ENCODE results near the gene HEBP1.
"Not testable (repeated sequence)": the region's sequence is repeated elsewhere in the genome, so short reads cannot be mapped to it uniquely, and the experiment has no call there.

Gene HEBP1, protein sequence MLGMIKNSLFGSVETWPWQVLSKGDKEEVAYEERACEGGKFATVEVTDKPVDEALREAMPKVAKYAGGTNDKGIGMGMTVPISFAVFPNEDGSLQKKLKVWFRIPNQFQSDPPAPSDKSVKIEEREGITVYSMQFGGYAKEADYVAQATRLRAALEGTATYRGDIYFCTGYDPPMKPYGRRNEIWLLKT

GRCh38 chr12:12999959-13000615, at the start of gene HEBP1:
Gene HEBP1, minus strand, starts transcription at chr12:13000265. Its CDS starts 151 bp downstream, at chr12:13000114.
- DNase-seq, result peak; percentile 38

GRCh38 chr12:13049816-13050215, 49.8 kb upstream of the HEBP1 start:
- DNase-seq, result no peak

DNA sequence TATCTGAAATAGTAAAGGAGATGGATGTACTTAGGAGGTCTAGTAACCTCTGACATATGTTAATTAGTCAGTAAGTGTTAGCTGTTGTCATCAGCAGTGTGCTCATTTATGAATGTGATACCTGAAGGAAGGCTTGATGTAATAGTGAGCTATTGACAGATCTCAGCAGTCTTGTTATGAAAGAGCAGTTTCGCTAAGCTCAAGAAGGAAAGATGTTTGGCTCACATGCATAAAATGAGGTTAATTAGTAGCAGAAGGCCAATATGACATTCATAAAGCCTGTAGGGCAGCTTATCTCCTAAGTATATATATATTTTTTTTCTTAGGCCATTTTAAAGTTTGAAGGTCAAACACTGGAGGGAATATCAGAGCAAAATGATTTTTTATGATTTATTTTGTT, 46.9 kb upstream of the HEBP1 start:
- DNase-seq, result no peak

GRCh38 chr12:13045816-13046215, 45.8 kb upstream of the HEBP1 start:
- no peak for DNase-seq

- no peak for DNase-seq
Observed at GRCh38 chr12:13044906-13045299, 44.8 kb upstream of the HEBP1 start.

- no peak for DNase-seq
Observed at GRCh38 chr12:13044002-13044905, 44.2 kb upstream of the HEBP1 start, which contains the start of gene FAM234B. Gene FAM234B, plus strand, starts transcription at chr12:13044381. Its CDS starts 23 bp downstream, at chr12:13044404.

- DNase-seq, result no peak
Observed at GRCh38 chr12:13042666-13043230, 42.7 kb upstream of the HEBP1 start.

DNA sequence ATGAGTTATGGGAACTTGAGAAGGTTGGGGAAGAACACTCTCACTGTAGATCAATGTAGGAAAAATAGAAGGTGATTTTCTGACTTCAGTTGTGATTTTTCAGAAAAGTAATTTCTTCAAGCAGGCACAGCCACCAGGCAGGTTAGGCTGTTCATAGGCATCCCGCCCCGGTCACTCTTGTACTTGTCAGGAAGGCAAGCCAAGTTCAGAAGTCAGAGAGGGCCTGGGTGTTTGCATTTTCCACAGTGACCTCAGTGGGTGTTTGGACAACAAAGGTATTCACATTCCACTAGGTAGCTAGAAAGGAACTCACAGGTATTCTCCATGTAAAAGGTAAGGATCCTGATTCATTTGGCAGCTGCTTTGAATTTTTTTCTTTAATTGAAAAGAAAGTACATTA, 41.2 kb upstream of the HEBP1 start:
- DNase-seq, result no peak

DNA sequence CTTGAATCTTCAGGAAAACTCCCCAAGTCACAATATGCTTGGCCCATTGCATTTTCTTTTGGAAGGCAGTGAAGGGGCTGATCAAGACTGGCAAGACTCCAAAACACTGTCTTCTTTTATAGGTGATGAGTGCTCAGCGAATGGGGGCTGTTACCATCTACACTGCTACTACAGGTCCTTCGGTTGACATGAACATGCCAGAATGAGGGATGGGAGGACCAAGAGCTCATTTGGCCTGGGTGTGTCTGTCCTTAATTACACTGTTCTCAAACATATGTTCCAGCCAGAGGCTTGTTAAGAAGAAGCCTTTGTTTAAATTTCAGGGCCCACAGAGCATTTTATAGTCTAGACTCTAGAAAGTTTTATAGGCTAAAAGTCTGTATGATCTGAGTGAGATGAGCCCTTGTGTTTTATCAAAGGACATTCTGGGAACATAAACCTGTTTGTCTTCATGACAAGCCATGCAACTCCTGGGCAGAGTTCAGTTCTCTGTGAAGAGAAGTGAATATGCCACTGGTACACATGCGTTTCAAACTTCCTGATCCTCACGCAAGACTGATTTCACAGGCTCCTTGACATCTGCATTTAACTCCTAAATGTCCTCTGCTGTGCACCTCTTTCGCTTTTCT, 39.4 kb upstream of the HEBP1 start:
- no peak for DNase-seq

DNA sequence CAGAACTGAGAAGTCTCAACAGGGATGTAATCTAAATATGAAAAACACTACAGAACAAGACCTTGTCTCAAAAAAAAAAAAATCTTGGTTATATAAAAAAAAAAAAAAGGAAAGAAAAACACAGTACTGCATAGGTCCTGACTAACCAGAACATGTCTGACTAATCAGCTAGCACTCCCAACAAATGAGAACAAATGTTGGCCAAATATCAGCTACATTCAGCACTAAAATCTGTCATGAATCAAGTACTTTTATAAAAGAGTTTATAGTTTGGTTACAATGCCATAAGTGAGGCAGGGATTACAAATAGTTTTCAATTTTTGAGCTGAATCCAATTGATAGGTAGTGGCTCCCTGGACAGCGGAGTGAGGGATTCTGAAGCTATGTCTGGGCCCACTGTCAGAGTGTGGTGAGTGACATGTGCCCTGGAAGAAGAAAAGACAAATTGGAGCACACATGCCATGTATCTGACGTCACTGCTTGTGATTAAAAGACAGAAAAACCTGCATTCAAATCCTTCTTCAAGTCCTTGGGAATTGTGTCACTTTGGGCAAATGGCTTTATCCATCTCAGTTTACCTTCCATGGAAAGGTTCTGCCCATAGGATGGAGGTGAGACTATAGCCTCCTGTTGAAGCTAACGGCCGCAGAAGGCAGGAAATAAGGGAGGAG, 38.6 kb upstream of the HEBP1 start:
- DNase-seq, result no peak

DNA sequence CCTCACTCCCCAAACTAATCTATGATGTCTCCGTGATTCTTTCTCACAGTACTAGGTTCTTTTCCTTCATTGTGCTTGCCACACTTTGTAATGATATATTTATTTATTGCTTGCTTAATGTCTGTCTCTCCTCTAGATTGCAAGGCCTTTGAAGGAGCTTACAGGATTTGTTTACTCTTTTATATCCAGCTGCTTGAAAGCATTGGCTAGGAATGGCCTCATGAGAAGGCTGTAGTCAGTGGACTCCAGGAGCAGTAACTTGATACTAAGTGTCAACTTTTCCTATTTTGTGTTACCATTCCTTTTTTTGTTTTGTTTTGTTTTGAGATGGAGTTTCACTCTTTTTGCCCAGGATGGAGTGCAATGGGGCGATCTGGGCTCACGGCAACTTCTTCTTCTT, 36.8 kb upstream of the HEBP1 start:
- no peak for DNase-seq

DNA sequence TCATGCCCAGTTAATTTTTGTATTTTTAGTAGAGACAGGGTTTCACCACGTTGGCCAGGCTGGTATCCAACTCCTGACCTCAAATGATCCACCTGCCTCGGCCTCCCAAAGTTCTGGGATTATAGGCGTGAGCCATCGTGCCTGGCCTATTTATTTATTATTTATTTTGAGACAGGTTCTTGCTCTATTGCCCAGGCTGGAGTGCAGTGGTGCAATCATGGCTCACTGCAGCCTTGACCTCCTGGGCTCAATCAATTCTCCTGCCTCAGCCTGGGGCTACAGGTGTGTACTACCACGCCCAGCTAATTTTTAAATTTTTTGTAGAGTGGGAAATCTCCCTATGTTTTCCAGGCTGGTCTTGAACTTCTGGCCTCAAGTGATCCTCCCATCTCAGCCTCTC, 35.3 kb upstream of the HEBP1 start:
- DNase-seq, result not testable (repeated sequence)

DNA sequence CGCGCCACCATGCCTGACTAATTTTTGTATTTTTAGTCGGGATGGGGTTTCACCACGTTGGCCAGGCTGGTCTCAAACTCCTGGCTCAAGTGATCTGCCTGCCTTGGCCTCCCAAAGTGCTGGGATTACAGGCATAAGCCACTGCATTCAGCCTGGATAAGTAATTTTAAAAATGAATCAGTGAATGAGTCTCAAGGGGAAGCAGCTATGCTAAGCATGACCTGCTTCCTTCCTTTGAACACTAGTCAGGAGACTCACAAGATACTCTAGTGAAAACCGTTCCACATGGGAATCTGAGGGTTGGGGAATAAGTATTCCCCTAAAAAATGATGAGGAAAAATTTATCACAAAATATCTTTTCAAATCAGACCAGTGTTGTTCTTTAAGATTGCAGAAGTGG, 33.4 kb upstream of the HEBP1 start:
- no peak for DNase-seq

- no peak for DNase-seq
Observed at GRCh38 chr12:13032164-13032563, 32.1 kb upstream of the HEBP1 start.

- DNase-seq, result no peak
Observed at GRCh38 chr12:13030541-13031291, 30.7 kb upstream of the HEBP1 start.

DNA sequence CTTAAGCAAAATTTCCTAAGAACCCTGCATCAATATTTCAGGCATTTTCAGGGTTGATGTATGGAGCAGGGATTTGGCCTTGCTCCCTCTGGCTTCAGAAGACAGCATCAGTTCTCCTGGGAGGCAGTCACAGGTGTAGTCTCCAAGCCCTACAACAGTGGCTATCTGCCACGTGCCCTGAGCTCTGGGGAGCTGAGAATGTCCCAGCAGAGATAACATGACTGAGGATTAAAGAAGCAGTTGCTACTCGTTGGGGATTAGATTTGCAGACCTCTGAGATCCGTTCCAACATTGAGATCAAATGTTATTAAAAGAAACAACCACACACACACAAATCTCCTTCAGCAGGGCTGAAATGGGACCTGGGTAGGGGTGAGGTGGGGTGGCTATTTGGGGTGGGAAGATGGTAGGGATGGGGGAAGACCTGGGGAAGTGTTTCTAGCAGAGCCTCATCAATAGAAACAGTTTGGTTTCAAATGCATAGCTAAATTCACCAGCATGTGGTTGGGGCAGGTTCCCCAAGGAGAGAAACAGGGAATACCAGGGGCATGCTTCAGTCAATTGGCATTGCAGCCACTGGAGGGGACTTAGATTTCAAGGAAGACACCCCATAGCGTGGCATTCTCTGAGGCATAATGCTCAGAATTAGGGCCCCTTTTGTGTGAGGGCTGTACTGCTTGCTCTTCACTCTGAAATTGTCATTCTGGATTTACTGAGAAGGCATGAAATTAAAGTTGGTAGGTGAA, 28.9 kb upstream of the HEBP1 start:
- DNase-seq, result no peak

GRCh38 chr12:13027508-13027907, 27.4 kb upstream of the HEBP1 start:
- DNase-seq, result no peak

DNA sequence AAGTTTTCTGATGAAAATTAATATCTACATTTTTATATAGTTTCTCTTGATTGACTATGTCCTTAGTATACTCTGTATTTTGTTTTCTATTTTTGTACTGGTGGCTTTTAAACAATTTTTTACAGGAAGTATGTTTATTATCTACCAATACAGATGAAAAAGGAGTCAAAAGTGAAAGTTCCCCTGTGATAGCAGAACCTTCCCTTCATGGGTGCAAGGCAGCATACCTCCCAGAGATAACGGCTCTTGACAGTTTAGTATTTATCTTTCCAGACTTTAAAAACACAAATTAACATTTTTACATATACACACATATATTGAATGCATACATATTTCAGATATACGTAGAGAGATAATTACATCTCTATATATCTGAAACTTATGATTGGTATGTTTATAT, 27.0 kb upstream of the HEBP1 start:
- no peak for DNase-seq

DNA sequence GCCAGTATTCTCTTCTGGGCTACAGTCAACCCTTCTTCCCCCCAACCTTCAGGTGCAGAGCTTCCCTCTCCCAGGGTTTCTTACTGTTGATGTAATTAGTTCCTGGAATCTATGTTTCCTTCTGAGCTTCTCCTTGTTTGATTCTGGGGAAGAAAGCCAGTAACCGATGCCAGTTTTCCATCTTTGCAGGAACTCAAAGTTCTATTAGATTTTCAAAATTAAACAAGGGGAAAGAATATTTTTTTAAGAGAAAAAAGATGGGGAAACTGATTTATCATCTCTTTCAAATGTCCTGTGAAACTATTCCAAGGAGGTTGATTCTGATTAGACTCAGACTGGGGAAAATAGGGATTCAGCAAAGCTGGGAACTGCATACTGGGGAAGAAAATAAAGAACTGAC, 26.2 kb upstream of the HEBP1 start:
- DNase-seq, result no peak

DNA sequence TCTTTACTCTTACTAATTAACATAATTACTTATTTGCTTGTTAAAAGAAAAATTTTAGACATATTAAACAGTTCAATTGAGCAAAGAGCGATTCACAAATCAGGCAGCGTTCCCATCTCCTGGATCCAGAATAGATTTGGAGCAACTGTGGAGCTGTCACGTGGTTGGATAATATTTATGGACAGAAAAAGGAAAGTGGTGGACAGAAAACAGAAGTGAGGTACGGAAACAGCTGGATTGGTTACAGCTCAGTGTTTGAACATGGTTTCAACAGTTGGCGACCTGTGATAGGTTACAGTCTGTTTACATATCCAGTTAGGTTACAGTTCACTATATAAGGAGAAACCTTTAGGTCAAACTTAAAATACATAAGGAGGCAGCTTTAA, 24.5 kb upstream of the HEBP1 start:
- DNase-seq, result no peak
